K562 (cell line): ENCODE data around the gene CXCR6. TPM values are rescaled to one million over a fixed set of nuclear protein-coding genes. Genes with fewer than 3 reads are reported as not detected.

Source experiments
- ARID2 ChIP-seq: fragments of 450-650 bp; IDR thresholded peaks from 2 replicates; pipeline ENCODE4 v1.6.1; 2017; ENCODE audit warnings: antibody characterized with exemption, mild to moderate bottlenecking
- ETS1 ChIP-seq: conservative IDR thresholded peaks from 2 replicates; pipeline ENCODE4 v1.6.1; 2011; ENCODE audit warnings: low read depth, mild to moderate bottlenecking, low read length; ENCODE audit not compliant: control insufficient read depth
- ETS2 ChIP-seq: IDR thresholded peaks from 2 replicates; pipeline ENCODE4 v1.6.1; 2016; ENCODE audit warnings: borderline replicate concordance, missing genetic modification characterization, mild to moderate bottlenecking, moderate library complexity, missing compliant biosample characterization; ENCODE audit not compliant: poor library complexity, severe bottlenecking
- HDAC6 ChIP-seq: IDR thresholded peaks from 2 replicates; pipeline ENCODE4 v1.6.1; 2012; ENCODE audit warnings: low read depth, mild to moderate bottlenecking, control low read depth, inconsistent platforms, low read length, moderate library complexity
- HNRNPK ChIP-seq: fragments of 200-400 bp; formaldehyde crosslinking; IDR thresholded peaks from one replicate; pipeline ENCODE4 v1.6.1; 2018; ENCODE audit warnings: mild to moderate bottlenecking, low read depth, low read length; ENCODE audit not compliant: poor library complexity, severe bottlenecking
- MCM7 ChIP-seq, 2 experiments: fragments of 450-650 bp; IDR thresholded peaks; 2 replicates each; pipeline ENCODE4 v1.6.1; 2016 to 2018
- SMARCA4 ChIP-seq: fragments of 450-650 bp; IDR thresholded peaks from 2 replicates; pipeline ENCODE4 v1.6.1; 2016
- STAG1 ChIP-seq: sonication (generic); formaldehyde crosslinking; IDR thresholded peaks from 2 replicates; pipeline ENCODE4 v1.5.0; 2020; ENCODE audit warnings: missing genetic modification reagents, borderline replicate concordance
- XRCC3 ChIP-seq: fragments of 450-650 bp; IDR thresholded peaks from 2 replicates; pipeline ENCODE4 v1.6.1; 2017; ENCODE audit warnings: mild to moderate bottlenecking, moderate library complexity
- ZBTB8A ChIP-seq: fragments of 450-650 bp; IDR thresholded peaks from 2 replicates; pipeline ENCODE4 v1.6.1; 2018; ENCODE audit warnings: mild to moderate bottlenecking, moderate library complexity; ENCODE audit not compliant: partially characterized antibody
- ZNF518B ChIP-seq: fragments of 250-450 bp; sonication (Bioruptor Pico); IDR thresholded peaks from 2 replicates; pipeline ENCODE4 v1.5.0; 2021; ENCODE audit warnings: mild to moderate bottlenecking, moderate library complexity
- ZNF609 ChIP-seq: sonication (generic); formaldehyde crosslinking; IDR thresholded peaks from 2 replicates; pipeline ENCODE4 v1.8.1; 2023; ENCODE audit warnings: missing genetic modification reagents, mild to moderate bottlenecking, borderline replicate concordance
- ZNF668 ChIP-seq: fragments of 250-450 bp; sonication (Bioruptor Pico); IDR thresholded peaks from 2 replicates; pipeline ENCODE4 v1.8.0; 2022; ENCODE audit warnings: mild to moderate bottlenecking, inconsistent platforms
- ZNF696 ChIP-seq: fragments of 250-450 bp; sonication (Bioruptor Pico); conservative IDR thresholded peaks from 2 replicates; pipeline ENCODE4 v1.4.0; 2020; ENCODE audit warnings: mild to moderate bottlenecking, moderate library complexity
- polyA plus RNA-seq, 8 experiments: library from polyadenylated mRNA; depleted of rRNA in 4 of 8; stranded (reverse) in 5 of 8; unstranded in 3 of 8; fragments of >200 nt; fragmentation: Nextera tagmentation in 2 of 8; fragmentation: Illumina TruSeq in 1 of 8; extraction: Ambion mirVana in 2 of 8; extraction: Trizol in 1 of 8; gene quantifications; 2 replicates each; pipeline versions ENCODE4 v1.2.1 to v1.2.3, GENCODE V29; 2011 to 2014; ENCODE audit warnings: inconsistent platforms in 1 of 8, missing spikeins in 1 of 8
- total RNA-seq, 7 experiments: library from RNA; depleted of rRNA in 6 of 7; stranded (reverse); fragments of >200 nt in 6 of 7; fragmentation: Illumina TruSeq in 2 of 7; extraction: Trizol in 2 of 7; gene quantifications; 2 replicates each; pipeline versions ENCODE4 v1.2.1 to v1.2.3, GENCODE V29; 2011 to 2021; ENCODE audit warnings: low replicate concordance in 1 of 7
- TF ChIP-seq, protein P1 (sequence below), 2 experiments: IDR thresholded peaks; 2 replicates each; pipeline ENCODE4 v1.6.1; 2011; ENCODE audit warnings: borderline replicate concordance in 1 of 2, control low read depth in 1 of 2, low read depth in 1 of 2, low read length in 1 of 2, mild to moderate bottlenecking in 1 of 2, mixed read lengths in 1 of 2, moderate library complexity in 1 of 2; ENCODE audit not compliant: insufficient read depth in 1 of 2, insufficient read length in 1 of 2, poor library complexity in 1 of 2, severe bottlenecking in 1 of 2; ENCODE audit errors: extremely low read depth in 1 of 2

Gene CXCR6
- total and polyA plus RNA-seq, 9 of the 15 experiments (the other 6 are each of a cell fraction or from before 2014, with no cell fraction given): 0.28 TPM; not detected in 8

DNA sequence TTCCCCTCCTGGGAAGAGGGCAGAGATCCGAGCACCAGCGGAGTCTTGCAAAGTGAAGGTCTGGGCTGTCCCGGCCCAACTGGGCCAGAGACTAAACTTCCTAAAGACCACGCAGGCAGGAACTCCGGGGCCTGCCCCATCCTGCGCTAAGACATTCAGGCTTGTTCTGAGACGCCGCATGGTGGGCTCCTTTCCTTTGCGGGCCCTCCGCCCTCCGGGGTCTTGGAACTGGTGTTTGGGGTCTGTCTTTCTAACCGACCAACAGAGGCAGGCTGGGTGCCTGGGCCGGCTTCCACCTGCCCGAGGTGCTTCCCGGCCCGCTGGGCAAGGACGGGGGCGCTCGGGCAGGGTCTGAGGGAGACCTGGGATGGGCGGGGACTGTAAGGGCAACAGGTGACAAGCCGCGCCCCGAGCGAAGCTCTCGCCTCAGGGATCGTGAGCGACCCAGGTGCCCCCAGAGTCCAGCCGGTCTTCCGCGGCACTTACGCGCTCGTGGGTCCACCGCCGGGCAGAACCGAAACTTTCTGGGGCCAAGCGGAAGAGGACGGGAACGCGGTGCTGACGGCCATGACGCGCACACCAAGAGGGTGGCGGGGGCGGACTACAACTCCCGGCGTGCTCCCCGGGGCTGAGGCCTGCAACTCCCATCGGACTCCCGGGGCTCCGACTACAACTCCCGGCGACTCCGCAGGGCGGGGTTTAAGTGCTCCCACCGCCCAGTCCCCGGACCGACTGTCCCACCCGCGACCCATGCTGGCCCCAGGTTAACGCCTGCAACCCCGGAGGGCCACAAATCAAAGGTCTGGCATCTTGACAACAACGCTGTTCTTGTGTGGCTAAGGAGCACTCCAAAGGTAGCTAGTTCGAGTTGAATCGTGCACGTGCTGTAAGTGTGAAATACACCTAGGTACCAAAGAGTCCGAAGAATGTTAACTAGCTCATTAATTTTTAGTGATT, 52.2 kb downstream of the CXCR6 start, which contains the start of gene FYCO1 (continued):
- TF ChIP-seq HNRNPK (no peak), ETS2 (tag) (no peak), XRCC3 (no peak), ARID2 (no peak), SMARCA4 (no peak), ZNF518B (CRISPR knock-in tag) (no peak), MCM7 (IDR thresholded peaks at IDR 0.05) (no peak), ZNF696 (CRISPR knock-in tag) (no peak), ZNF609 (CRISPR knock-in tag) (no peak), ETS1 (peak; percentile 99), ZBTB8A (no peak), STAG1 (CRISPR knock-in tag) (no peak), HDAC6 (no peak), ZNF668 (CRISPR knock-in tag) (no peak)
- TF ChIP-seq, protein P1, sequence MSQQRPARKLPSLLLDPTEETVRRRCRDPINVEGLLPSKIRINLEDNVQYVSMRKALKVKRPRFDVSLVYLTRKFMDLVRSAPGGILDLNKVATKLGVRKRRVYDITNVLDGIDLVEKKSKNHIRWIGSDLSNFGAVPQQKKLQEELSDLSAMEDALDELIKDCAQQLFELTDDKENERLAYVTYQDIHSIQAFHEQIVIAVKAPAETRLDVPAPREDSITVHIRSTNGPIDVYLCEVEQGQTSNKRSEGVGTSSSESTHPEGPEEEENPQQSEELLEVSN (IDR thresholded peaks at IDR 0.05; ENCODE audit: borderline replicate concordance in 1 of 2, extremely low read depth in 1 of 2, insufficient read depth in 1 of 2, insufficient read length in 1 of 2, low read depth in 1 of 2, low read length in 1 of 2, poor library complexity in 1 of 2, severe bottlenecking in 1 of 2): peak; percentile 75 to 88
